ENCODE data around the gene CXCL14.

Gene CXCL14

DNA sequence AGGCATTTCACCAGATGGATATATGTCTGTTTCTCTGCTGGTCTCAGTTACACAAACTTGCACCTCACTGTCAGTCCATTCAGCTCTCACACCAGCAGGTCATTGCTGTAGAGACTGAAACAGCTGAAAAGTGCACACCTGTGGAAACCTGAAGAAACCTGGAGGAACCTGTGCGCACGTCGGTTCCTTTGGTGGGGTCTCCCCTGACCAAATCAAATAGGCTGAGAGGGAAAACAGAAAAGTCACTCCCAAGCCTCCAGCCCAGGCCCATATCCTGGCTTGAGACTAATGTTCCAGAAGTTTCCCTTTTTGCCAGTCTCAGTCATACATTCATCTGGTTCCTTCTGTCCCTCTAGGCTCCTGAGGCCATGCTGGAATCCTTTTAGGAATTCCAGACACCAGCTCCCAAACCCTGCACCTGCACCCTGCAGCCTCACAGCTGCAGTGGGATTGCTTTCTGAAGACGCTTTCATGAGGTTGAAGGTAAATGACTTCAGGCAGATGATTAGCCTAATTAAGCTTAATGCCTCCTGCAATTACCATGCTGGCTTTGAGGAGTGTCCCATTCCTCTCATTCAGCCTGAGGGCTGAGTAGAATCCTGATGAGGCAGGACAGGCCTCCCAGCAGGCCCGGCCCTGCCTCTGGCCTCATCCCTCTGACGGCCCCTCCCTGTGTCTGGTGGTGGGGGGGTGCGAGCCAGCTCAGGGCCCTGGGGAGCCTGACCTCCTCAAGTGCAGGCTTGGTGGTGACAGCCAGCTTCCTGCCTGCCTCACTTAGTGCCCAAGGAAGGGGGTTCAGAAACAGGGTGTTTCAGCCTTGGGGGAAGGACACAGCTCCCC lies 24.3 kb upstream of the CXCL14 start:
- Mint-ChIP-seq H3K36me3 (ENCODE audit: low read depth) (no peaks in the 10 kb centered on the region), H3K27ac (no peak overlapping the region), H3K4me3 (no peak overlapping the region), H3K9me3 (no peaks in the 10 kb centered on the region), H3K27me3 (no peaks in the 10 kb centered on the region), H3K4me1 (ENCODE audit: low read depth) (no peaks in the 10 kb centered on the region)

DNA sequence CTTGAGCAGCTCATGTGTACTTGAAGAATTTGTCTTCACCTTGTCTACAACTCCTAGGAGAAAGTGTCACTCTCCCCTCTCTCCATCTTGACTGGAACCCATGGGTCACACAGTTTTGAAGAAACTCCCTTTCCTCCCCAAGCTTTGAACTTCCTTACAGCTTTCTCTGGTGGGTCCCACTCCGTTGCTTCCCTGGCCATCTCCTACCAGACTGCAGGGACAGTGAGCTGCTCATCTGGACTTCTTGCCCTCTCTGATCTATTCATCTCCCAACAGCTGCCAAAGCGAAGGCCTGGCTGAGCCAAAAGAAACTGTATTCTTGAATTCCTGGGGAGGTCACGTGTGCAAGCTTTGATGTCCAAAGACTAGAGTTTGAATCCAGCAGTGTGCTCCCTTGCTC lies 22.7 kb upstream of the CXCL14 start:
- Mint-ChIP-seq H3K4me3 (no peak overlapping the region), H3K36me3 (ENCODE audit: low read depth) (no peaks in the 10 kb centered on the region), H3K9me3 (no peaks in the 10 kb centered on the region)

GRCh38 chr5:135600971-135601381 lies 22.2 kb upstream of the CXCL14 start:
- no peaks in the 10 kb centered on the region for H3K4me1 Mint-ChIP-seq (ENCODE audit: low read depth)
- H3K9me3 Mint-ChIP-seq: no peaks in the 10 kb centered on the region
- no peak overlapping the region for H3K27ac Mint-ChIP-seq
- H3K27me3 Mint-ChIP-seq: no peaks in the 10 kb centered on the region
- H3K36me3 Mint-ChIP-seq (ENCODE audit: low read depth): no peaks in the 10 kb centered on the region
- no peak overlapping the region for H3K4me3 Mint-ChIP-seq

More for the DNA sequence above, 22.7 kb upstream of the CXCL14 start:
- no peaks in the 10 kb centered on the region for H3K27me3 Mint-ChIP-seq
- H3K4me1 Mint-ChIP-seq (ENCODE audit: low read depth): no peaks in the 10 kb centered on the region
- H3K27ac Mint-ChIP-seq: no peak overlapping the region

GRCh38 chr5:135600152-135600570 lies 21.4 kb upstream of the CXCL14 start:
- no peaks in the 10 kb centered on the region for H3K9me3 Mint-ChIP-seq
- H3K27ac Mint-ChIP-seq: no peak overlapping the region
- no peaks in the 10 kb centered on the region for H3K36me3 Mint-ChIP-seq (ENCODE audit: low read depth)
- no peaks in the 10 kb centered on the region for H3K4me1 Mint-ChIP-seq (ENCODE audit: low read depth)
- no peak overlapping the region for H3K4me3 Mint-ChIP-seq
- H3K27me3 Mint-ChIP-seq: no peaks in the 10 kb centered on the region

GRCh38 chr5:135599421-135600151 lies 20.8 kb upstream of the CXCL14 start:
- Mint-ChIP-seq H3K9me3 (no peaks in the 10 kb centered on the region), H3K27ac (no peak overlapping the region), H3K36me3 (ENCODE audit: low read depth) (no peaks in the 10 kb centered on the region), H3K27me3 (no peaks in the 10 kb centered on the region), H3K4me3 (no peak overlapping the region), H3K4me1 (ENCODE audit: low read depth) (no peaks in the 10 kb centered on the region)

DNA sequence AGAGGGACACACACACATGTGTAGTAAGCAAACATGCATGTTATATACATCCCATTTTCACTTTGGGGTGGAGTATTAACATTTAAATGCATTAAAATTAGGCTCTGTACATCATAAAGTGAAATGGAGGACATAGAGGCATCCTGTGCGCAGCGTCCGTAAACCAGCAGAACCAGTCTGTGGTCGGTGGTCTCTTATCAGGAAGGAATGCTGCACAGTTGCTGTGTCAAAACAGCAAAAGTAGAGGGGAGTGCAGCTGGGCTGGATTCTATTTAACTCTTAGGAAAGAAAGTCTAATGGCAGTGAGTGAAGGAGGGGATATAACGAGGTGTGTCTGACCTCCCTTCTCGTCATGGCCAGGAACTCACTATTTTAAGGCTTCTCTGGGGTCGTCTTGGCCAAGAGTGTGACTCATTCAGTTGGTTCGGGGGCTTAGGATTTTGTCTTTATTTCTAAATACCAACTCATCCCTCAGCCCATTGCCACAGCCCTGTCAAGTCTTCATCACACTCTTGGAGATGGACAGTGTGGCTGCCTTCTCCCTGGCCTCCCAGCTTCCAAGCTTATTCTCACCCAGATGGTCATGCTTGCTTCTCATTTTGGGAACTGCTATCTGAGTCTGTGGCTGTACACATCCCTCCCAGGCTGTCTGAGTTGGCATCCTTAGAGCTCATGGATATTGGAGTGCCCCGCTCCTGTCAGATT lies 20.1 kb upstream of the CXCL14 start:
- no peak overlapping the region for H3K27ac Mint-ChIP-seq
- no peaks in the 10 kb centered on the region for H3K36me3 Mint-ChIP-seq (ENCODE audit: low read depth)
- no peak overlapping the region for H3K4me3 Mint-ChIP-seq
- H3K27me3 Mint-ChIP-seq: no peaks in the 10 kb centered on the region
- H3K4me1 Mint-ChIP-seq (ENCODE audit: low read depth): no peaks in the 10 kb centered on the region
- no peaks in the 10 kb centered on the region for H3K9me3 Mint-ChIP-seq

DNA sequence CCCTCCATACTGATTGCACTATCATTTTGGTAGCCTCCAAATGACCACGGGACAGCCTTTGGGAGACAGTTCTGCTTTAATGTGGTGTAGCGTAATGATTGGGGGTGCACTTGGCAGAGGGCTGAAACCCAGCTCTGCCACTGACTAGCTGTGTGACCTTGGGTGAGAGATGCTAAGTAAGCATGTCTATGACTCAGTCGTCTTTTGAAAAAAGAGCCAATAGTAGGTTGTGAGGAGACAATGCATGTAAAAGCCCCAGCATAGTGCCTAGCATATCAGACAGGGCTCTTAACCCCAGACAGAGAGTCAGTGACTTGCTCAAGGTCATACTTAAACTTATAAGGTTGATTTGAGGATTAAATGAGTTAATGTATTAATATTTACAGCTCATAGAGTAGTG lies 18.0 kb upstream of the CXCL14 start:
- Mint-ChIP-seq H3K4me3 (no peak overlapping the region), H3K9me3 (no peaks in the 10 kb centered on the region), H3K27ac (no peak overlapping the region), H3K27me3 (peaks cover 6% of the 10 kb centered on the region), H3K36me3 (ENCODE audit: low read depth) (no peaks in the 10 kb centered on the region), H3K4me1 (ENCODE audit: low read depth) (no peaks in the 10 kb centered on the region)

DNA sequence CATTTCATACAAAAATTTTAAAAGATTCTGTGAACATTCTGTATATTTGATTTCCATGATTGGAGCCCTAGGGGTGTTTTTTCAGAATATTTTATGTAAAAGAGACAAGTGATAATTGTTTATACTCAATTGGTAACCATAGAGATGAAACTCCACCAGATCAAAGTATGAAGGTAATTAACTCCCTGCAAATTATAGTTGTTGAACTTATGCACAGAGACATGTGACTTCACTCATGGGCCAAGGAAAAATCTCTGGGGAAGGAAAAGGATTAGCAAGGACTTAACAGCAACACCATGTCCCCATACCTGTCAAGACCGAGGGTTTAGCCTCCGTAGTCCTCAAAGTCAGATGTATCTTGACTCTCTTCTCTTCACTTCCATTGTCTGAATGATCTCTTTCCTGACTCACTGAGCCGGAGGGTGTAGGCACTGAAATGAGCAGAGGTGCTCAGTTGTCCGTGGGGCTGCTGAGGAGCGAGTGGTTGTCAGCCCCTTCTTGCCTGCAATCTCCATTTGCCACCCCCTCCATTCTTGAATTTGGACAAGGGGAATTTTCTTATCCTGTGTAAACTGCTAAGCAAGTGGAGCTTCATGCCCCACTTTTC lies 17.5 kb upstream of the CXCL14 start:
- peaks cover 6% of the 10 kb centered on the region for H3K27me3 Mint-ChIP-seq
- H3K9me3 Mint-ChIP-seq: no peaks in the 10 kb centered on the region
- no peak overlapping the region for H3K4me3 Mint-ChIP-seq
- H3K4me1 Mint-ChIP-seq (ENCODE audit: low read depth): no peaks in the 10 kb centered on the region
- H3K27ac Mint-ChIP-seq: no peak overlapping the region
- H3K36me3 Mint-ChIP-seq (ENCODE audit: low read depth): no peaks in the 10 kb centered on the region

DNA sequence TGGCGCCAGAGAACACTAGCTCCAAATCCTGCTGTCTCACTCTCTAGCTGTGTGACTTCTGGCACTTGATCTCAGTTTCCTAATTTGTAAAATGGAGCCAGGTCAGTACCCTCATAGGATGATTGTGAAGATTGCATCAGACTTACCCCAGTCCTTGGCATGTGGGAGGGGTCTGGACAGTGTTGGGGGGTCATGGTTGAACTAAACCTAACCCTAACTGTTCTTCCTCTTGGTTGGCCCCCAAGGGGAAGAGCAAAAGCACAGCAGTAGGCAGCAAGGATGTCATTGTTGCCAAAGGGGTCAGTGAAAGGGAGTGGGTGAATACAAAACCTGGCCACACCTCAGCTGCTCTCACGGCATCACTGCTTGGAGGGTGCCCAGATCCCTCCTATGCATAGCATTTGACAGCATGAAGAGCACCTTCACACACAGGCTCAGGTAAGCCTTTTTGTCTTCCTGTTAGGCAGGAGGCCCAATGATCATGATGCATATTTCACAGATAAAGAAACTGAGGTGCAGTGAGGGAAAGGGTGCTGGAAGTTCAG lies 15.7 kb upstream of the CXCL14 start:
- H3K4me1 Mint-ChIP-seq (ENCODE audit: low read depth): no peaks in the 10 kb centered on the region
- H3K27ac Mint-ChIP-seq: no peak overlapping the region
- H3K36me3 Mint-ChIP-seq (ENCODE audit: low read depth): no peaks in the 10 kb centered on the region
- peaks cover 6% of the 10 kb centered on the region for H3K27me3 Mint-ChIP-seq
- H3K9me3 Mint-ChIP-seq: no peaks in the 10 kb centered on the region
- no peak overlapping the region for H3K4me3 Mint-ChIP-seq

- no peaks in the 10 kb centered on the region for H3K4me1 Mint-ChIP-seq (ENCODE audit: low read depth)
- H3K4me3 Mint-ChIP-seq: no peak overlapping the region
- peaks cover 6% of the 10 kb centered on the region for H3K27me3 Mint-ChIP-seq
- H3K36me3 Mint-ChIP-seq (ENCODE audit: low read depth): no peaks in the 10 kb centered on the region
- no peaks in the 10 kb centered on the region for H3K9me3 Mint-ChIP-seq
- H3K27ac Mint-ChIP-seq: no peak overlapping the region
Observed at GRCh38 chr5:135593886-135594285, 15.1 kb upstream of the CXCL14 start.

GRCh38 chr5:135593141-135593540 lies 14.3 kb upstream of the CXCL14 start:
- Mint-ChIP-seq H3K4me3 (no peak overlapping the region), H3K4me1 (ENCODE audit: low read depth) (no peaks in the 10 kb centered on the region), H3K36me3 (ENCODE audit: low read depth) (no peaks in the 10 kb centered on the region), H3K27ac (no peak overlapping the region), H3K27me3 (peaks cover 6% of the 10 kb centered on the region), H3K9me3 (no peaks in the 10 kb centered on the region)

DNA sequence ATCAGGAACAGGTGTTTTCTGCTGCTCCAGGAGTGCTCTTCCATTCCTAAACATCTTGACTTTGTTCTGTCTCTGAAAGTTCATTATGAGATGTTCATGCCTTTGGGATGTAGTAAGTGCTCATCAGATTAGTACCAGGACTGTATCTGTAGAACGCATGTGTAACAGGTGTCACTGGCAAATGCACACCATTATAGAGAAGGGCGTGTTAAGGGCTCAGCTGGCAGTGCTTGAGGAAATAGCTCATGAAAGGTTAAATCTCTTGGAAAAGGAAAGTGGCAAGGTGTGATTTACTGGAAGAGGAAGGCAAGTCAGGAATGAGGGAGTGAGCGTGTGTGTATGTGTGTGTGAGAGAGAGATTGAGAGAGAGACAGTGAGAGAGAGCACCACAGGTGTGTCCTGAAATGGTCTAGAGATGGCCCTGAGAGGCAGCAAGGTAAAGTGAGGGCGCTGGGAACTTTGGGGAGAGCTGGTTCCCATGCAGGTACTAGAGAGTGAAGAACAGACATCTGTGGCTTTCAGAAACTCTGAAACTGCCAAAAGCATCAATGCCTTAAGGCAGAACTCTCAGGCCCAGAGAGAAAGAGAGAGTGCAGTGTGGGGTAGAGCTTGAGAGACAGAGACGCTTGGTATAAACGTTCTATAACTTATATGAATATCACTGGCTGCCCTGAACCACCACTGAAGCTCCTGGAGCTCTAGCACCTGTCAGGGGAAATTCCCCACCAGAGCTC lies 13.7 kb upstream of the CXCL14 start:
- no peaks in the 10 kb centered on the region for H3K36me3 Mint-ChIP-seq (ENCODE audit: low read depth)
- peaks cover 6% of the 10 kb centered on the region for H3K27me3 Mint-ChIP-seq
- H3K9me3 Mint-ChIP-seq: no peaks in the 10 kb centered on the region
- no peaks in the 10 kb centered on the region for H3K4me1 Mint-ChIP-seq (ENCODE audit: low read depth)
- no peak overlapping the region for H3K4me3 Mint-ChIP-seq
- H3K27ac Mint-ChIP-seq: no peak overlapping the region

GRCh38 chr5:135591277-135591676 lies 12.5 kb upstream of the CXCL14 start:
- Mint-ChIP-seq H3K36me3 (ENCODE audit: low read depth) (no peaks in the 10 kb centered on the region), H3K9me3 (no peaks in the 10 kb centered on the region), H3K27ac (no peak overlapping the region), H3K4me1 (ENCODE audit: low read depth) (no peaks in the 10 kb centered on the region), H3K4me3 (no peak overlapping the region), H3K27me3 (peaks cover 6% of the 10 kb centered on the region)

- H3K27me3 Mint-ChIP-seq: peaks cover 8% of the 10 kb centered on the region
- no peaks in the 10 kb centered on the region for H3K4me1 Mint-ChIP-seq (ENCODE audit: low read depth)
- no peak overlapping the region for H3K27ac Mint-ChIP-seq
- H3K9me3 Mint-ChIP-seq: no peaks in the 10 kb centered on the region
- no peaks in the 10 kb centered on the region for H3K36me3 Mint-ChIP-seq (ENCODE audit: low read depth)
- H3K4me3 Mint-ChIP-seq: no peak overlapping the region
Observed at GRCh38 chr5:135589152-135589551, 10.4 kb upstream of the CXCL14 start.

Data from stimulated activated naive CD8-positive, alpha-beta T cell treated with anti-CD3 and anti-CD28 coated beads, Interleukin-15, Interleukin-2, amounts not matched to agents 100 ng/mL and 50 ng/mL, for 24 hours (primary cell).